A549 (cell line): ENCODE data around the gene SULF2. TPM values are rescaled to one million over a fixed set of nuclear protein-coding genes. Genes with fewer than 3 reads are reported as not detected.

ENCODE experiments used
- ATAC-seq, 2 experiments: fragments of 200-7000 bp in 1 of 2; fragments of >200 bp in 1 of 2; cut with Nextera tagmentation in 1 of 2; cut with Tn5 transposase in 1 of 2; 3 replicates each; pipeline versions ENCODE4 v1.8.0 to v1.9.1; 2018 to 2020; ENCODE audit warnings: mild to moderate bottlenecking in 1 of 2, moderate library complexity in 1 of 2
- CTCF ChIA-PET: fragments of 300-600 bp; sonication (Branson Sonifier 250); formaldehyde crosslinking; extraction: SDS; loops from one replicate; lab custom pipeline; 2021; ENCODE audit warnings: antibody characterized with exemption, inconsistent platforms; lab: Yijun Ruan, JAX
- POLR2A ChIA-PET: fragments of 350-600 bp; formaldehyde crosslinking; extraction: SDS; loops from one replicate; lab custom pipeline; 2021; ENCODE audit warnings: antibody characterized with exemption, inconsistent platforms; lab: Yijun Ruan, JAX
- DNase-seq, 2 experiments: peaks; one replicate each; pipeline versions ENCODE4 v3.0.0 to v3.0.0-alpha.2; 2011 to 2016; ENCODE audit warnings: low read depth in 1 of 2, low spot score in 1 of 2
- FAIRE-seq: peaks from 2 replicates; lab custom pipeline; 2011; peaks lifted over from hg19 to GRCh38; lab: Jason Lieb, UNC
- H3K27ac ChIP-seq, 2 experiments: fragments of >200 bp; sonication (Bioruptor Twin); formaldehyde crosslinking; 3 replicates each; pipeline ENCODE4 v1.5.1; 2016 to 2017
- H3K4me1 ChIP-seq: fragments of >200 bp; sonication (Bioruptor Twin); formaldehyde crosslinking; 3 replicates; pipeline ENCODE4 v1.6.1; 2016
- H3K4me2 ChIP-seq: fragments of >200 bp; sonication (Bioruptor Twin); formaldehyde crosslinking; 3 replicates; pipeline ENCODE4 v1.6.1; 2016
- H3K4me3 ChIP-seq: fragments of >200 bp; sonication (Bioruptor Twin); formaldehyde crosslinking; 3 replicates; pipeline ENCODE4 v1.5.1; 2016
- H3K9me3 ChIP-seq: fragments of >200 bp; sonication (Bioruptor Twin); formaldehyde crosslinking; 3 replicates; pipeline ENCODE4 v1.6.1; 2016
- FOXS1 ChIP-seq: fragments of 250-450 bp; sonication (Bioruptor Pico); IDR thresholded peaks from 2 replicates; pipeline ENCODE4 v1.5.0; 2020; ENCODE audit warnings: mild to moderate bottlenecking, moderate library complexity
- KDM1A ChIP-seq: fragments of 200-600 bp; sonication (generic); IDR thresholded peaks from 2 replicates; pipeline ENCODE4 v1.6.1; 2016; ENCODE audit warnings: low read depth, mild to moderate bottlenecking
- RARB ChIP-seq: fragments of 250-450 bp; sonication (Bioruptor Pico); IDR thresholded peaks from 2 replicates; pipeline ENCODE4 v1.8.0; 2021; ENCODE audit warnings: mild to moderate bottlenecking, moderate library complexity
- SMC3 ChIP-seq: fragments of >200 bp; sonication (Bioruptor Twin); formaldehyde crosslinking; IDR thresholded peaks from 3 replicates; pipeline ENCODE4 v1.6.1; 2018; ENCODE audit warnings: inconsistent platforms
- ZFP36 ChIP-seq: fragments of 450-650 bp; IDR thresholded peaks from 2 replicates; pipeline ENCODE4 v1.6.1; 2014; ENCODE audit warnings: borderline replicate concordance; ENCODE audit not compliant: partially characterized antibody
- WGBS: methylation state at CpG from one replicate; pipeline ENCODE4 v1.1.6; 2017; ENCODE audit errors: missing lambda C conversion rate; 5-methylcytosine and 5-hydroxymethylcytosine counted together
- polyA plus RNA-seq, 4 experiments: library from polyadenylated mRNA; depleted of rRNA in 3 of 4; stranded (reverse); fragments of >200 nt; fragmentation: RNase III in 1 of 4; extraction: RNeasy Plus Mini Kit Qiagen cat#74134 plus additional on column Dnase treatment in 1 of 4; gene quantifications; 2 replicates in 3 of 4; 3 replicates in 1 of 4; pipeline ENCODE4 v1.2.3, GENCODE V29; 2011 to 2017
- TF ChIP-seq, protein P1 (sequence below): fragments of 200-600 bp; sonication (generic); IDR thresholded peaks from 2 replicates; pipeline ENCODE4 v1.6.1; 2016; ENCODE audit warnings: antibody characterized with exemption, mild to moderate bottlenecking, moderate library complexity
- TF ChIP-seq, protein P2 (sequence below): IDR thresholded peaks from 2 replicates; pipeline ENCODE4 v1.6.1; 2012; ENCODE audit warnings: low read depth, borderline replicate concordance
- TF ChIP-seq, protein P3 (sequence below): fragments of 150-350 bp; IDR thresholded peaks from 2 replicates; pipeline ENCODE4 v1.6.1; 2014; ENCODE audit warnings: low read depth, mild to moderate bottlenecking, low read length
- TF ChIP-seq, protein P4 (sequence below): fragments of >200 bp; sonication (Bioruptor Twin); formaldehyde crosslinking; IDR thresholded peaks from 3 replicates; pipeline ENCODE4 v1.6.1; 2016
- TF ChIP-seq, protein P5 (sequence below): fragments of 250-450 bp; sonication (Bioruptor Pico); IDR thresholded peaks from 2 replicates; pipeline ENCODE4 v1.5.0; 2020; ENCODE audit warnings: low read depth, mild to moderate bottlenecking, moderate library complexity
- TF ChIP-seq, protein P6 (sequence below): fragments of 450-650 bp; IDR thresholded peaks from 2 replicates; pipeline ENCODE4 v1.6.1; 2014; ENCODE audit warnings: antibody characterized with exemption

The SULF2 gene
- polyA plus RNA-seq, 2 of the 4 experiments (the other 2 are of a cell fraction), result 5.8 to 16.8 TPM

DNA sequence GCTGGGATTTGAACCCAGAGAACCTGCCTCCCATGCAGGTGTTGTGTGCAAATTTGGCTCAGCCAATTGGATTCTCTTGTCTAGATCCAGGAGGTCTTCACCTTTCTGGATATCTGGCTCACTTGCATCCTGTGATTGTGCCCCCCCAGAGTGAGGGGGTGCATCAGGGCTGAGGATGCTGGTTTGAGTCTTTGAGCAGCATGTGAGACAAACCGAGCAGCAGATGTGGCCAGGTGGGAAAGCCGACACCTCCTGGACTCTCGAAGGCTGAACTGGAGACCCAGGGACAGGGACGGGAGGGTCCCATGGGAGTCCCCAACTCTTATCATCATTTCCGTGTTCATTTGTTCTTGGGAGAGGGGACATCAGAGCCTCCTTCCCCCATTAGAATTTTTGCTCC lies 30.6 kb upstream of the SULF2 start (continued):
- TF ChIP-seq, protein P1, sequence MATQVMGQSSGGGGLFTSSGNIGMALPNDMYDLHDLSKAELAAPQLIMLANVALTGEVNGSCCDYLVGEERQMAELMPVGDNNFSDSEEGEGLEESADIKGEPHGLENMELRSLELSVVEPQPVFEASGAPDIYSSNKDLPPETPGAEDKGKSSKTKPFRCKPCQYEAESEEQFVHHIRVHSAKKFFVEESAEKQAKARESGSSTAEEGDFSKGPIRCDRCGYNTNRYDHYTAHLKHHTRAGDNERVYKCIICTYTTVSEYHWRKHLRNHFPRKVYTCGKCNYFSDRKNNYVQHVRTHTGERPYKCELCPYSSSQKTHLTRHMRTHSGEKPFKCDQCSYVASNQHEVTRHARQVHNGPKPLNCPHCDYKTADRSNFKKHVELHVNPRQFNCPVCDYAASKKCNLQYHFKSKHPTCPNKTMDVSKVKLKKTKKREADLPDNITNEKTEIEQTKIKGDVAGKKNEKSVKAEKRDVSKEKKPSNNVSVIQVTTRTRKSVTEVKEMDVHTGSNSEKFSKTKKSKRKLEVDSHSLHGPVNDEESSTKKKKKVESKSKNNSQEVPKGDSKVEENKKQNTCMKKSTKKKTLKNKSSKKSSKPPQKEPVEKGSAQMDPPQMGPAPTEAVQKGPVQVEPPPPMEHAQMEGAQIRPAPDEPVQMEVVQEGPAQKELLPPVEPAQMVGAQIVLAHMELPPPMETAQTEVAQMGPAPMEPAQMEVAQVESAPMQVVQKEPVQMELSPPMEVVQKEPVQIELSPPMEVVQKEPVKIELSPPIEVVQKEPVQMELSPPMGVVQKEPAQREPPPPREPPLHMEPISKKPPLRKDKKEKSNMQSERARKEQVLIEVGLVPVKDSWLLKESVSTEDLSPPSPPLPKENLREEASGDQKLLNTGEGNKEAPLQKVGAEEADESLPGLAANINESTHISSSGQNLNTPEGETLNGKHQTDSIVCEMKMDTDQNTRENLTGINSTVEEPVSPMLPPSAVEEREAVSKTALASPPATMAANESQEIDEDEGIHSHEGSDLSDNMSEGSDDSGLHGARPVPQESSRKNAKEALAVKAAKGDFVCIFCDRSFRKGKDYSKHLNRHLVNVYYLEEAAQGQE, result no peak
- TF ChIP-seq, protein P2, sequence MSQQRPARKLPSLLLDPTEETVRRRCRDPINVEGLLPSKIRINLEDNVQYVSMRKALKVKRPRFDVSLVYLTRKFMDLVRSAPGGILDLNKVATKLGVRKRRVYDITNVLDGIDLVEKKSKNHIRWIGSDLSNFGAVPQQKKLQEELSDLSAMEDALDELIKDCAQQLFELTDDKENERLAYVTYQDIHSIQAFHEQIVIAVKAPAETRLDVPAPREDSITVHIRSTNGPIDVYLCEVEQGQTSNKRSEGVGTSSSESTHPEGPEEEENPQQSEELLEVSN, result no peak
- TF ChIP-seq, protein P3, sequence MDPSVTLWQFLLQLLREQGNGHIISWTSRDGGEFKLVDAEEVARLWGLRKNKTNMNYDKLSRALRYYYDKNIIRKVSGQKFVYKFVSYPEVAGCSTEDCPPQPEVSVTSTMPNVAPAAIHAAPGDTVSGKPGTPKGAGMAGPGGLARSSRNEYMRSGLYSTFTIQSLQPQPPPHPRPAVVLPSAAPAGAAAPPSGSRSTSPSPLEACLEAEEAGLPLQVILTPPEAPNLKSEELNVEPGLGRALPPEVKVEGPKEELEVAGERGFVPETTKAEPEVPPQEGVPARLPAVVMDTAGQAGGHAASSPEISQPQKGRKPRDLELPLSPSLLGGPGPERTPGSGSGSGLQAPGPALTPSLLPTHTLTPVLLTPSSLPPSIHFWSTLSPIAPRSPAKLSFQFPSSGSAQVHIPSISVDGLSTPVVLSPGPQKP, result no peak
- no peak for TF ChIP-seq RARB (CRISPR knock-in tag)
- no peak for TF ChIP-seq FOXS1 (CRISPR knock-in tag)
- TF ChIP-seq, protein P4, sequence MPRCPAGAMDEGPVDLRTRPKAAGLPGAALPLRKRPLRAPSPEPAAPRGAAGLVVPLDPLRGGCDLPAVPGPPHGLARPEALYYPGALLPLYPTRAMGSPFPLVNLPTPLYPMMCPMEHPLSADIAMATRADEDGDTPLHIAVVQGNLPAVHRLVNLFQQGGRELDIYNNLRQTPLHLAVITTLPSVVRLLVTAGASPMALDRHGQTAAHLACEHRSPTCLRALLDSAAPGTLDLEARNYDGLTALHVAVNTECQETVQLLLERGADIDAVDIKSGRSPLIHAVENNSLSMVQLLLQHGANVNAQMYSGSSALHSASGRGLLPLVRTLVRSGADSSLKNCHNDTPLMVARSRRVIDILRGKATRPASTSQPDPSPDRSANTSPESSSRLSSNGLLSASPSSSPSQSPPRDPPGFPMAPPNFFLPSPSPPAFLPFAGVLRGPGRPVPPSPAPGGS, result no peak

DNA sequence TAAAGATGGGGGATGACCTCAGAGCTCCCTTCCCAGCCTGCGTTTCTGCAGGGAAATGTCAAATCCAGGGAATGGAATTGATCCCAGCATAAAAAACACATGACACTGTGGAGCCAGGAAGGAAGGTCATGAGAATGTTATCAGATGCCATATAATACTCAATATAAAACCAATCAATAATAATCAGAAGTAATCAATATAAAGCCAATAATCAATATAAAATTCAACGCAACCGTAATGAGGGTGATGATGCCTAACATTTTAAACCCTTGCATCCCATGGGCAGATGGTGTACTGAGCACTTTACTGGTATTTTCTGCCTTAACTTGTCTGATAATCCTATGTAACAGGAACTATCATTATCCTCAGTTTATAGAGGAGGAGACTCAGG lies 30.1 kb upstream of the SULF2 start:
- H3K27ac ChIP-seq, result no peak overlapping the region
- no peaks in the 10 kb centered on the region for H3K4me1 ChIP-seq
- WGBS, result 4% methylated on average over 3 of the region's 3 CpGs
- FAIRE-seq (no peak), DNase-seq (no peak), ATAC-seq (no peak)
- no peak overlapping the region for H3K4me3 ChIP-seq
- peaks cover 13% of the 10 kb centered on the region; the same call in 2 of the 3 replicates for H3K9me3 ChIP-seq
- CTCF ChIA-PET, result interaction anchor here (1.6 kb wide), 1 partner anchor 29 kb away, joined by 5 read pairs; no protein-coding TSS in a partner anchor
- no peak overlapping the region for H3K4me2 ChIP-seq
- TF ChIP-seq FOXS1 (CRISPR knock-in tag), result no peak
- no peak for TF ChIP-seq ZFP36
- TF ChIP-seq, protein P5, sequence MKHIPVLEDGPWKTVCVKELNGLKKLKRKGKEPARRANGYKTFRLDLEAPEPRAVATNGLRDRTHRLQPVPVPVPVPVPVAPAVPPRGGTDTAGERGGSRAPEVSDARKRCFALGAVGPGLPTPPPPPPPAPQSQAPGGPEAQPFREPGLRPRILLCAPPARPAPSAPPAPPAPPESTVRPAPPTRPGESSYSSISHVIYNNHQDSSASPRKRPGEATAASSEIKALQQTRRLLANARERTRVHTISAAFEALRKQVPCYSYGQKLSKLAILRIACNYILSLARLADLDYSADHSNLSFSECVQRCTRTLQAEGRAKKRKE (CRISPR knock-in tag), result no peak
- TF ChIP-seq, protein P6, sequence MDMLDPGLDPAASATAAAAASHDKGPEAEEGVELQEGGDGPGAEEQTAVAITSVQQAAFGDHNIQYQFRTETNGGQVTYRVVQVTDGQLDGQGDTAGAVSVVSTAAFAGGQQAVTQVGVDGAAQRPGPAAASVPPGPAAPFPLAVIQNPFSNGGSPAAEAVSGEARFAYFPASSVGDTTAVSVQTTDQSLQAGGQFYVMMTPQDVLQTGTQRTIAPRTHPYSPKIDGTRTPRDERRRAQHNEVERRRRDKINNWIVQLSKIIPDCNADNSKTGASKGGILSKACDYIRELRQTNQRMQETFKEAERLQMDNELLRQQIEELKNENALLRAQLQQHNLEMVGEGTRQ, result no peak
- TF ChIP-seq, protein P2, result no peak
- TF ChIP-seq KDM1A, result no peak
- no peak for TF ChIP-seq SMC3
- POLR2A ChIA-PET, result no interaction called here
